Skeletal muscle tissue (tissue), 4 donors: ENCODE results near the gene GMCL1. TPM values are rescaled to one million over a fixed set of nuclear protein-coding genes. Genes with fewer than 3 reads are reported as not detected.
A peak's percentile ranks its signal among the peaks of the same experiment; 100 is the strongest.
"Not testable (repeated sequence)": the region's sequence is repeated elsewhere in the genome, so short reads cannot be mapped to it uniquely, and the experiment has no call there.

Source experiments
- H3K27ac ChIP-seq: one replicate; pipeline ENCODE4 v1.7.0; 2013; ENCODE audit warnings: mild to moderate bottlenecking, low read depth, low read length, inconsistent platforms
- H3K27me3 ChIP-seq, 3 donors: one replicate each; pipeline ENCODE4 v1.7.0; 2013; ENCODE audit warnings: low read length in 3 of 3; ENCODE audit not compliant: control insufficient read depth in 3 of 3, insufficient read depth in 3 of 3
- H3K36me3 ChIP-seq, 3 donors: one replicate each; pipeline ENCODE4 v1.7.0; 2013; ENCODE audit warnings: low read length in 3 of 3; ENCODE audit not compliant: control insufficient read depth in 3 of 3, insufficient read depth in 3 of 3
- H3K4me1 ChIP-seq, 3 donors: one replicate each; pipeline ENCODE4 v1.7.0; 2013; ENCODE audit warnings: low read length in 3 of 3, mild to moderate bottlenecking in 3 of 3; ENCODE audit not compliant: control insufficient read depth in 3 of 3, insufficient read depth in 3 of 3
- H3K4me3 ChIP-seq, 3 donors: one replicate each; pipeline ENCODE4 v1.7.0; 2013; ENCODE audit warnings: low read length in 3 of 3
- H3K9ac ChIP-seq, 3 donors: one replicate each; pipeline ENCODE4 v1.7.0; 2013; ENCODE audit warnings: low read length in 3 of 3, mild to moderate bottlenecking in 3 of 3, moderate library complexity in 2 of 3, low read depth in 1 of 3
- H3K9me3 ChIP-seq, 3 donors: one replicate each; pipeline ENCODE4 v1.7.0; 2013; ENCODE audit warnings: low read length in 3 of 3; ENCODE audit not compliant: control insufficient read depth in 3 of 3
- total RNA-seq: library from RNA; depleted of rRNA; stranded (reverse); fragments of >200 nt; gene quantifications from one replicate; pipeline ENCODE4 v1.2.3, GENCODE V29; 2014
- donor health status: Osteomylitis.

GMCL1 gene
- total RNA-seq, 1 donor from 2014 or later: 7.8 TPM

GRCh38 chr2:69830045-69830905 is 815 bp downstream of the GMCL1 start:
- H3K9me3 ChIP-seq: no peaks in the 10 kb centered on the region
- peak overlapping the region; percentile 97 for H3K27ac ChIP-seq
- H3K4me3 ChIP-seq: peak overlapping the region; percentile 88 to 96 (median 96)
- H3K27me3 ChIP-seq: no peaks in the 10 kb centered on the region
- H3K9ac ChIP-seq: peak overlapping the region; percentile 92 to 98 (median 96)
- H3K36me3 ChIP-seq: peaks cover 0 to 2% (median 0%) of the 10 kb centered on the region in 3 donors
- peaks cover 12 to 28% (median 17%) of the 10 kb centered on the region in 3 donors for H3K4me1 ChIP-seq

GRCh38 chr2:69830906-69831241 is 1.4 kb downstream of the GMCL1 start:
- H3K36me3 ChIP-seq: not testable (repeated sequence)
- Histone ChIP-seq H3K9ac (peak overlapping the region; percentile 92 to 98 (median 96)), H3K4me3 (peak overlapping the region in 2 of 3 donors; percentile 96)

GRCh38 chr2:69831354-69831905 is 2.0 kb downstream of the GMCL1 start:
- Histone ChIP-seq H3K27ac (no peak overlapping the region), H3K36me3 (peaks cover 0 to 2% (median 0%) of the 10 kb centered on the region in 3 donors), H3K4me1 (peaks cover 12 to 28% (median 17%) of the 10 kb centered on the region in 3 donors), H3K27me3 (no peaks in the 10 kb centered on the region), H3K9ac (no peak overlapping the region), H3K9me3 (no peaks in the 10 kb centered on the region), H3K4me3 (no peak overlapping the region)

More at GRCh38 chr2:69830906-69831241, 1.4 kb downstream of the GMCL1 start:
- peaks cover 12 to 28% (median 17%) of the 10 kb centered on the region in 3 donors for H3K4me1 ChIP-seq
- not testable (repeated sequence) for H3K9me3 ChIP-seq, H3K27me3 ChIP-seq, H3K27ac ChIP-seq

GRCh38 chr2:69833752-69834151 is 4.3 kb downstream of the GMCL1 start:
- no peaks in the 10 kb centered on the region for H3K27me3 ChIP-seq
- H3K4me1 ChIP-seq: peaks cover 12 to 20% (median 17%) of the 10 kb centered on the region in 3 donors
- H3K9me3 ChIP-seq: no peaks in the 10 kb centered on the region
- no peak overlapping the region for H3K27ac ChIP-seq
- H3K9ac ChIP-seq: no peak overlapping the region
- H3K36me3 ChIP-seq: peaks cover 0 to 5% (median 2%) of the 10 kb centered on the region in 3 donors
- no peak overlapping the region for H3K4me3 ChIP-seq

- Histone ChIP-seq H3K4me3 (no peak overlapping the region), H3K9me3 (no peaks in the 10 kb centered on the region), H3K27ac (no peak overlapping the region), H3K36me3 (peaks cover 0 to 6% (median 5%) of the 10 kb centered on the region in 3 donors), H3K9ac (no peak overlapping the region), H3K27me3 (no peaks in the 10 kb centered on the region), H3K4me1 (peaks cover 4 to 11% (median 4%) of the 10 kb centered on the region in 3 donors)
Measured at GRCh38 chr2:69835666-69836065, 6.2 kb downstream of the GMCL1 start.

- no peak overlapping the region for H3K27ac ChIP-seq
Measured at GRCh38 chr2:69836316-69836715, 6.9 kb downstream of the GMCL1 start.

GRCh38 chr2:69837533-69837932 is 8.1 kb downstream of the GMCL1 start:
- Histone ChIP-seq H3K4me1 (no peaks in the 10 kb centered on the region), H3K27me3 (no peaks in the 10 kb centered on the region), H3K9ac (no peak overlapping the region), H3K36me3 (peaks cover 0 to 13% (median 11%) of the 10 kb centered on the region in 3 donors), H3K4me3 (no peak overlapping the region), H3K27ac (no peak overlapping the region), H3K9me3 (no peaks in the 10 kb centered on the region)

More at GRCh38 chr2:69836316-69836715, 6.9 kb downstream of the GMCL1 start:
- Histone ChIP-seq H3K27me3 (no peaks in the 10 kb centered on the region), H3K9me3 (no peaks in the 10 kb centered on the region), H3K36me3 (peaks cover 0 to 11% (median 5%) of the 10 kb centered on the region in 3 donors), H3K4me3 (no peak overlapping the region), H3K9ac (no peak overlapping the region), H3K4me1 (peaks cover 0 to 6% (median 3%) of the 10 kb centered on the region in 3 donors)

- H3K4me1 ChIP-seq: no peaks in the 10 kb centered on the region
- H3K27ac ChIP-seq: no peak overlapping the region
- H3K4me3 ChIP-seq: no peak overlapping the region
- H3K27me3 ChIP-seq: no peaks in the 10 kb centered on the region
- peaks cover 5 to 42% (median 35%) of the 10 kb centered on the region in 3 donors for H3K36me3 ChIP-seq
- no peak overlapping the region for H3K9ac ChIP-seq
- no peaks in the 10 kb centered on the region for H3K9me3 ChIP-seq
Measured at GRCh38 chr2:69843993-69844392, 14.5 kb downstream of the GMCL1 start.

GRCh38 chr2:69844560-69844959 is 15.1 kb downstream of the GMCL1 start:
- no peaks in the 10 kb centered on the region for H3K27me3 ChIP-seq
- no peaks in the 10 kb centered on the region for H3K9me3 ChIP-seq

More at GRCh38 chr2:69844560-69844959, 15.1 kb downstream of the GMCL1 start:
- no peak overlapping the region for H3K9ac ChIP-seq
- H3K27ac ChIP-seq: no peak overlapping the region
- H3K36me3 ChIP-seq: peaks cover 5 to 46% (median 38%) of the 10 kb centered on the region in 3 donors
- H3K4me1 ChIP-seq: no peaks in the 10 kb centered on the region
- no peak overlapping the region for H3K4me3 ChIP-seq
